Loucy (cell line): ENCODE results near the gene NSUN6.

Experiments
- H2AFZ ChIP-seq: fragments of 200-600 bp; sonication (generic); 2 replicates; pipeline ENCODE4 v1.6.0; 2016; ENCODE audit warnings: antibody characterized with exemption, mild to moderate bottlenecking, low read length, moderate library complexity
- H3F3A ChIP-seq: fragments of 200-600 bp; 2 replicates; pipeline ENCODE4 v1.6.0; 2016; ENCODE audit warnings: antibody characterized with exemption, low read depth, mild to moderate bottlenecking
- H3K27me3 ChIP-seq: fragments of 200-600 bp; sonication (generic); 2 replicates; pipeline ENCODE4 v1.6.1; 2014; ENCODE audit warnings: low read length, mild to moderate bottlenecking; ENCODE audit not compliant: insufficient read depth, poor library complexity, severe bottlenecking
- H3K36me3 ChIP-seq: fragments of 200-600 bp; sonication (generic); 2 replicates; pipeline ENCODE4 v1.6.1; 2016; ENCODE audit warnings: low read length; ENCODE audit not compliant: insufficient read depth
- H3K4me1 ChIP-seq: fragments of 200-600 bp; sonication (generic); 2 replicates; pipeline ENCODE4 v1.5.1; 2014; ENCODE audit warnings: low read length, mild to moderate bottlenecking; ENCODE audit not compliant: insufficient read depth, poor library complexity, severe bottlenecking
- H3K4me2 ChIP-seq: fragments of 200-600 bp; sonication (generic); 2 replicates; pipeline ENCODE4 v1.6.0; 2014; ENCODE audit warnings: antibody characterized with exemption, low read length, low read depth, mild to moderate bottlenecking; ENCODE audit not compliant: poor library complexity, severe bottlenecking
- H3K4me3 ChIP-seq: fragments of 200-600 bp; sonication (generic); 2 replicates; pipeline ENCODE4 v1.5.1; 2014; ENCODE audit warnings: low read length, mild to moderate bottlenecking, mixed read lengths; ENCODE audit not compliant: poor library complexity, severe bottlenecking
- H3K79me2 ChIP-seq: fragments of 200-600 bp; sonication (generic); 2 replicates; pipeline ENCODE4 v1.6.1; 2014; ENCODE audit warnings: low read length; ENCODE audit not compliant: insufficient read depth
- H3K9ac ChIP-seq: fragments of 200-600 bp; sonication (generic); 2 replicates; pipeline ENCODE4 v1.6.0; 2014; ENCODE audit warnings: mild to moderate bottlenecking, low read depth, low read length, moderate library complexity; ENCODE audit not compliant: poor library complexity, severe bottlenecking
- H3K9me2 ChIP-seq: fragments of 200-600 bp; sonication (generic); replicated peaks from 2 replicates; pipeline ENCODE4 v1.6.1; 2016; ENCODE audit warnings: low read depth, low read length, mixed read lengths
- H3K9me3 ChIP-seq: fragments of 200-600 bp; sonication (generic); 2 replicates; pipeline ENCODE4 v1.6.1; 2014; ENCODE audit warnings: mild to moderate bottlenecking, antibody characterized with exemption, low read length, low read depth; ENCODE audit not compliant: insufficient read depth
- H4K20me1 ChIP-seq: fragments of 200-600 bp; sonication (generic); 2 replicates; pipeline ENCODE4 v1.6.0; 2014; ENCODE audit warnings: antibody characterized with exemption, low read length, mild to moderate bottlenecking; ENCODE audit not compliant: insufficient read depth, poor library complexity, severe bottlenecking
- CTCF ChIP-seq: fragments of 200-600 bp; sonication (generic); conservative IDR thresholded peaks from 2 replicates; pipeline ENCODE4 v1.5.1; 2014; ENCODE audit warnings: mild to moderate bottlenecking, antibody characterized with exemption, low read length
- EZH2phosphoT487 ChIP-seq: fragments of 200-600 bp; IDR thresholded peaks from 2 replicates; pipeline ENCODE4 v1.6.1; 2018; ENCODE audit warnings: antibody characterized with exemption, mild to moderate bottlenecking, moderate library complexity, borderline replicate concordance

NSUN6 gene

GRCh38 chr10:18651324-18652007, at the start of gene NSUN6:
TSS of gene NSUN6 (minus strand) at chr10:18651587. CDS start at chr10:18651203, 384 bp downstream.
- Histone ChIP-seq H3K9me2 (no peaks in the 10 kb centered on the region), H3K4me3 (peak within 1 kb of the TSS; percentile 94), H4K20me1 (no peaks in the 10 kb centered on the region), H3K4me2 (peak within 1 kb of the TSS; percentile 88), H3K9me3 (no peaks in the 10 kb centered on the region), H3F3A (peaks cover 6% of the 10 kb centered on the region; the same call in 1 of the 2 replicates), H3K79me2 (peaks cover 43% of the 10 kb centered on the region), H2AFZ (peak within 1 kb of the TSS; percentile 87), H3K27me3 (no peaks in the 10 kb centered on the region), H3K4me1 (peaks cover 33% of the 10 kb centered on the region), H3K9ac (peak within 1 kb of the TSS; percentile 92), H3K36me3 (no peaks in the 10 kb centered on the region)
- TF ChIP-seq CTCF (no peak), EZH2phosphoT487 (no peak)

- no peaks in the 10 kb centered on the region for H4K20me1 ChIP-seq
- H2AFZ ChIP-seq = no peak overlapping the region
- TF ChIP-seq EZH2phosphoT487 (no peak), CTCF (no peak)
- no peak overlapping the region for H3K4me3 ChIP-seq
- H3K36me3 ChIP-seq = no peaks in the 10 kb centered on the region
- no peaks in the 10 kb centered on the region for H3K9me2 ChIP-seq
- H3K27me3 ChIP-seq = no peaks in the 10 kb centered on the region
- no peaks in the 10 kb centered on the region for H3K4me1 ChIP-seq
- no peaks in the 10 kb centered on the region for H3K79me2 ChIP-seq
- no peak overlapping the region for H3K4me2 ChIP-seq
- no peaks in the 10 kb centered on the region; the same call in 1 of the 2 replicates for H3K9me3 ChIP-seq
- H3F3A ChIP-seq = no peaks in the 10 kb centered on the region
- H3K9ac ChIP-seq = no peak overlapping the region
These were observed 48.8 kb upstream of the NSUN6 start for GRCh38 chr10:18699849-18700840.

- Histone ChIP-seq H3K27me3 (no peaks in the 10 kb centered on the region), H3F3A (no peaks in the 10 kb centered on the region), H3K9me2 (no peaks in the 10 kb centered on the region), H3K4me1 (no peaks in the 10 kb centered on the region), H2AFZ (no peak overlapping the region), H3K4me2 (no peak overlapping the region), H3K36me3 (no peaks in the 10 kb centered on the region), H3K9me3 (no peaks in the 10 kb centered on the region), H3K4me3 (no peak overlapping the region), H3K79me2 (no peaks in the 10 kb centered on the region), H3K9ac (no peak overlapping the region), H4K20me1 (no peaks in the 10 kb centered on the region)
- TF ChIP-seq CTCF = no peak
- no peak for TF ChIP-seq EZH2phosphoT487
These were observed 39.2 kb upstream of the NSUN6 start for GRCh38 chr10:18690541-18690940.
